Measurements from ENCODE around the gene MARCO.

MARCO gene

GRCh38 chr2:119024152-119024551, 82.2 kb downstream of the MARCO start:
- Histone ChIP-seq H3K9me3 (replicated peaks in 1 of 2; ENCODE audit: control insufficient read depth in 2 of 2, insufficient read depth in 1 of 2, low read depth in 1 of 2, low read length in 2 of 2) (peaks cover 0 to 2% of the 10 kb centered on the region in 2 donors), H2AFZ (ENCODE audit: low read length) (no peak overlapping the region), H3K4me2 (ENCODE audit: insufficient read depth, low read length, poor library complexity, severe bottlenecking) (no peak overlapping the region), H2AK5ac (ENCODE audit: low read depth, low read length) (peak overlapping the region; percentile 57), H2BK15ac (ENCODE audit: low read length) (no peak overlapping the region), H3K18ac (ENCODE audit: low read length) (peak overlapping the region; percentile 30), H2BK120ac (ENCODE audit: low read depth, low read length) (no peak overlapping the region), H2BK5ac (ENCODE audit: low read length) (no peak overlapping the region), H3K4me3 (ENCODE audit: low read length in 2 of 2) (no peak overlapping the region), H2BK12ac (ENCODE audit: low read length) (no peak overlapping the region), H3K36me3 (replicated peaks in 1 of 2; ENCODE audit: control insufficient read depth in 2 of 2, insufficient read depth in 2 of 2, low read length in 2 of 2) (no peaks in the 10 kb centered on the region), H3K27me3 (ENCODE audit: control insufficient read depth in 3 of 3, insufficient read depth in 3 of 3, low read depth in 1 of 3, low read length in 3 of 3) (no peaks in the 10 kb centered on the region), H3K79me1 (ENCODE audit: low read depth, low read length) (no peaks in the 10 kb centered on the region), H3K23ac (ENCODE audit: low read depth, low read length, poor library complexity) (no peak overlapping the region), H3K4me1 (ENCODE audit: control insufficient read depth in 2 of 2, insufficient read depth in 1 of 2, low read depth in 1 of 2, low read length in 2 of 2) (no peaks in the 10 kb centered on the region), H4K8ac (ENCODE audit: low read depth, low read length) (no peak overlapping the region), H3K27ac (replicated peaks; ENCODE audit: low read length) (no peak overlapping the region), H3K4ac (ENCODE audit: low read length) (no peak overlapping the region), H4K91ac (ENCODE audit: low read depth, low read length, poor library complexity) (no peak overlapping the region), H3K9ac (ENCODE audit: low read depth, low read length, poor library complexity) (no peak overlapping the region), H3K14ac (ENCODE audit: low read length) (no peak overlapping the region)
- WGBS, 2 donors (ENCODE audit: extremely low coverage in 2 of 2, insufficient read length in 2 of 2, insufficient replicate concordance in 1 of 2), result no CpG with 5 or more reads among the region's 9 CpGs
- no peak for DNase-seq (ENCODE audit: low spot score)

GRCh38 chr2:119024568-119024967, 82.6 kb downstream of the MARCO start:
- Histone ChIP-seq H3K18ac (ENCODE audit: low read length) (no peak overlapping the region), H3K36me3 (replicated peaks in 1 of 2; ENCODE audit: control insufficient read depth in 2 of 2, insufficient read depth in 2 of 2, low read length in 2 of 2) (no peaks in the 10 kb centered on the region), H2BK5ac (ENCODE audit: low read length) (no peak overlapping the region), H3K79me1 (ENCODE audit: low read depth, low read length) (no peaks in the 10 kb centered on the region), H4K91ac (ENCODE audit: low read depth, low read length, poor library complexity) (no peak overlapping the region), H3K9me3 (replicated peaks in 1 of 2; ENCODE audit: control insufficient read depth in 2 of 2, insufficient read depth in 1 of 2, low read depth in 1 of 2, low read length in 2 of 2) (peaks cover 0 to 2% of the 10 kb centered on the region in 2 donors), H3K14ac (ENCODE audit: low read length) (no peak overlapping the region), H3K4ac (ENCODE audit: low read length) (no peak overlapping the region), H3K4me3 (ENCODE audit: low read length in 2 of 2) (no peak overlapping the region), H3K27ac (replicated peaks; ENCODE audit: low read length) (no peak overlapping the region), H3K9ac (ENCODE audit: low read depth, low read length, poor library complexity) (no peak overlapping the region), H2AK5ac (ENCODE audit: low read depth, low read length) (no peak overlapping the region), H2AFZ (ENCODE audit: low read length) (no peak overlapping the region), H2BK120ac (ENCODE audit: low read depth, low read length) (no peak overlapping the region), H3K27me3 (ENCODE audit: control insufficient read depth in 3 of 3, insufficient read depth in 3 of 3, low read depth in 1 of 3, low read length in 3 of 3) (no peaks in the 10 kb centered on the region), H3K23ac (ENCODE audit: low read depth, low read length, poor library complexity) (no peak overlapping the region), H3K4me1 (ENCODE audit: control insufficient read depth in 2 of 2, insufficient read depth in 1 of 2, low read depth in 1 of 2, low read length in 2 of 2) (no peaks in the 10 kb centered on the region), H2BK12ac (ENCODE audit: low read length) (no peak overlapping the region), H3K4me2 (ENCODE audit: insufficient read depth, low read length, poor library complexity, severe bottlenecking) (no peak overlapping the region), H4K8ac (ENCODE audit: low read depth, low read length) (no peak overlapping the region), H2BK15ac (ENCODE audit: low read length) (no peak overlapping the region)
- DNase-seq (ENCODE audit: low spot score), result no peak
- WGBS, 2 donors (ENCODE audit: extremely low coverage in 2 of 2, insufficient read length in 2 of 2, insufficient replicate concordance in 1 of 2), result no CpG with 5 or more reads among the region's 3 CpGs

DNA sequence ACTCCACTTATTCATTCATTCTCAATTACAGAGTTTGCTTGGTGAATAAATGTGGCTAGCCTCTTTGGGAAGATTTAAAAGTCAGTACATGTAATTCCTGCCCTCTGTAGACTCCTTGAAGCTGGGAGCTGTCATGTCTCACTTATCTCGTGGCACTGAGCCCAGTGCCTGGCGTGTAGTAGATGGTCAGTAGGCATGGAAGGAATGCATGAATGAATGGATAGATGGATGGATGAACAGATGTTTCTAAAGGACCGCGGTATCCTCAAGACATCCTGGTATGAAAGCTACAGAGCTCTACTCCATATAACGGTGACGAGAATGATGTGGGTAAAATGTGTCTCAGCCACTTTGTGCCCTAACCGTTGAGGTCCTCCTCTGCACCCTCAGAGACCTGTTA, 83.0 kb downstream of the MARCO start:
- Histone ChIP-seq H4K91ac (ENCODE audit: low read depth, low read length, poor library complexity) (no peak overlapping the region), H3K27me3 (ENCODE audit: control insufficient read depth in 3 of 3, insufficient read depth in 3 of 3, low read depth in 1 of 3, low read length in 3 of 3) (no peaks in the 10 kb centered on the region), H2BK5ac (ENCODE audit: low read length) (no peak overlapping the region), H3K9ac (ENCODE audit: low read depth, low read length, poor library complexity) (peak overlapping the region; percentile 45), H2AK5ac (ENCODE audit: low read depth, low read length) (no peak overlapping the region), H4K8ac (ENCODE audit: low read depth, low read length) (no peak overlapping the region), H3K4me1 (ENCODE audit: control insufficient read depth in 2 of 2, insufficient read depth in 1 of 2, low read depth in 1 of 2, low read length in 2 of 2) (no peaks in the 10 kb centered on the region), H2BK120ac (ENCODE audit: low read depth, low read length) (no peak overlapping the region), H3K18ac (ENCODE audit: low read length) (no peak overlapping the region), H2BK12ac (ENCODE audit: low read length) (no peak overlapping the region), H3K4me2 (ENCODE audit: insufficient read depth, low read length, poor library complexity, severe bottlenecking) (no peak overlapping the region), H3K4ac (ENCODE audit: low read length) (no peak overlapping the region), H3K4me3 (ENCODE audit: low read length in 2 of 2) (no peak overlapping the region), H3K23ac (ENCODE audit: low read depth, low read length, poor library complexity) (no peak overlapping the region), H2AFZ (ENCODE audit: low read length) (no peak overlapping the region), H3K36me3 (replicated peaks in 1 of 2; ENCODE audit: control insufficient read depth in 2 of 2, insufficient read depth in 2 of 2, low read length in 2 of 2) (no peaks in the 10 kb centered on the region), H3K27ac (replicated peaks; ENCODE audit: low read length) (no peak overlapping the region), H2BK15ac (ENCODE audit: low read length) (no peak overlapping the region), H3K79me1 (ENCODE audit: low read depth, low read length) (no peaks in the 10 kb centered on the region), H3K9me3 (replicated peaks in 1 of 2; ENCODE audit: control insufficient read depth in 2 of 2, insufficient read depth in 1 of 2, low read depth in 1 of 2, low read length in 2 of 2) (peaks cover 0 to 2% of the 10 kb centered on the region in 2 donors), H3K14ac (ENCODE audit: low read length) (no peak overlapping the region)
- no peak for DNase-seq (ENCODE audit: low spot score)
- WGBS, 2 donors (ENCODE audit: extremely low coverage in 2 of 2, insufficient read length in 2 of 2, insufficient replicate concordance in 1 of 2), result no CpG with 5 or more reads among the region's 7 CpGs

DNA sequence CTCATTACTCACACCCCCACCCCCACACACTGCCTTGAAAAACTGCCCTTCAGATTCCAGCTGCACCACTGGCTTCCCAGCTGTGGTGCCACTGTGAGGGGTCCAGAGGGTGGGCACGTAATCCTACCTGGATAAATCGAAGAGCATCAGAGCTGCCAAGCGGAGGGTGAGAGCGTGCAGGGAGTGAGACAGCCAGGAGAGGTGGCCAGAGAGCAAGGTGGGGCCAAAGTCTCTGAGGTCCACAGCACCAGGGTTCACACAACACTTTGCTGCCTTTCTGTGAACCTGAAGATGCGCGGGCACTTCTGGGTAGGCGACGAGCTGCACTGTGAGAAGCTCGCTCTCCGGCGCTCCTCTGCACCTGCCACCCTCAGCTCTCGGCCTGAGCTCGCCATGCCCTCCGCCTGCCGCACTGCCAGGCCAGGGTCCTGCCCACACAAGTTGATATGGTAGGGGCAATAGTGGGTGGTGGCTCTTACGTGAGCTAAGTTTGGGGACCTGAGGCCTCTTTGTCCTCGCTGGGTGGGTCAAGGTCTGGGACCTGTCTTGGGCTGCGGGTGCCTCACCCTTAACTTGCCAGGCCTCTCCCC, 83.9 kb downstream of the MARCO start:
- Histone ChIP-seq H2AFZ (ENCODE audit: low read length) (no peak overlapping the region), H2BK12ac (ENCODE audit: low read length) (no peak overlapping the region), H3K4me1 (ENCODE audit: control insufficient read depth in 2 of 2, insufficient read depth in 1 of 2, low read depth in 1 of 2, low read length in 2 of 2) (no peaks in the 10 kb centered on the region), H3K14ac (ENCODE audit: low read length) (peak overlapping the region; percentile 41), H3K9ac (ENCODE audit: low read depth, low read length, poor library complexity) (no peak overlapping the region), H4K8ac (ENCODE audit: low read depth, low read length) (no peak overlapping the region), H3K23ac (ENCODE audit: low read depth, low read length, poor library complexity) (no peak overlapping the region), H3K9me3 (replicated peaks in 1 of 2; ENCODE audit: control insufficient read depth in 2 of 2, insufficient read depth in 1 of 2, low read depth in 1 of 2, low read length in 2 of 2) (peaks cover 0 to 2% of the 10 kb centered on the region in 2 donors), H3K79me1 (ENCODE audit: low read depth, low read length) (no peaks in the 10 kb centered on the region), H4K91ac (ENCODE audit: low read depth, low read length, poor library complexity) (no peak overlapping the region), H3K4me2 (ENCODE audit: insufficient read depth, low read length, poor library complexity, severe bottlenecking) (no peak overlapping the region), H3K27me3 (ENCODE audit: control insufficient read depth in 3 of 3, insufficient read depth in 3 of 3, low read depth in 1 of 3, low read length in 3 of 3) (no peaks in the 10 kb centered on the region), H3K4ac (ENCODE audit: low read length) (no peak overlapping the region), H3K36me3 (replicated peaks in 1 of 2; ENCODE audit: control insufficient read depth in 2 of 2, insufficient read depth in 2 of 2, low read length in 2 of 2) (no peaks in the 10 kb centered on the region), H3K18ac (ENCODE audit: low read length) (no peak overlapping the region), H2BK5ac (ENCODE audit: low read length) (no peak overlapping the region), H2AK5ac (ENCODE audit: low read depth, low read length) (no peak overlapping the region), H3K4me3 (ENCODE audit: low read length in 2 of 2) (no peak overlapping the region), H2BK15ac (ENCODE audit: low read length) (no peak overlapping the region), H2BK120ac (ENCODE audit: low read depth, low read length) (no peak overlapping the region), H3K27ac (replicated peaks; ENCODE audit: low read length) (no peak overlapping the region)
- WGBS, 2 donors (ENCODE audit: extremely low coverage in 2 of 2, insufficient read length in 2 of 2, insufficient replicate concordance in 1 of 2), result no CpG with 5 or more reads among the region's 18 CpGs
- DNase-seq (ENCODE audit: low spot score), result no peak

All from neuronal stem cell (in vitro differentiated cells).